Stimulated activated memory B cell treated with anti-CD40 and anti-IgM and Interleukin-4, amounts not matched to agents 10 μg/mL and 1 μg/mL and 100 μg/mL, for 72 hours (primary cell): Measurements from ENCODE around the gene HDAC11.

Experiments
- ATAC-seq: fragments of 150-1000 bp; cut with Tn5 transposase; 2 replicates; pipeline ENCODE4 v1.10.0; 2021
- H3K27ac Mint-ChIP-seq: one replicate; pipeline ENCODE4 v1.8.0; 2022; ENCODE audit warnings: mild to moderate bottlenecking, mixed read lengths
- H3K27me3 Mint-ChIP-seq: one replicate; pipeline ENCODE4 v1.8.0; 2022; ENCODE audit warnings: mixed read lengths
- H3K36me3 Mint-ChIP-seq: one replicate; pipeline ENCODE4 v1.8.0; 2022; ENCODE audit warnings: mixed read lengths
- H3K4me1 Mint-ChIP-seq: one replicate; pipeline ENCODE4 v1.8.0; 2022; ENCODE audit warnings: mixed read lengths
- H3K4me3 Mint-ChIP-seq: one replicate; pipeline ENCODE4 v1.8.0; 2022; ENCODE audit warnings: mild to moderate bottlenecking, moderate library complexity, mixed read lengths
- H3K9me3 Mint-ChIP-seq: one replicate; pipeline ENCODE4 v1.8.0; 2022; ENCODE audit warnings: mixed read lengths

The HDAC11 gene

DNA sequence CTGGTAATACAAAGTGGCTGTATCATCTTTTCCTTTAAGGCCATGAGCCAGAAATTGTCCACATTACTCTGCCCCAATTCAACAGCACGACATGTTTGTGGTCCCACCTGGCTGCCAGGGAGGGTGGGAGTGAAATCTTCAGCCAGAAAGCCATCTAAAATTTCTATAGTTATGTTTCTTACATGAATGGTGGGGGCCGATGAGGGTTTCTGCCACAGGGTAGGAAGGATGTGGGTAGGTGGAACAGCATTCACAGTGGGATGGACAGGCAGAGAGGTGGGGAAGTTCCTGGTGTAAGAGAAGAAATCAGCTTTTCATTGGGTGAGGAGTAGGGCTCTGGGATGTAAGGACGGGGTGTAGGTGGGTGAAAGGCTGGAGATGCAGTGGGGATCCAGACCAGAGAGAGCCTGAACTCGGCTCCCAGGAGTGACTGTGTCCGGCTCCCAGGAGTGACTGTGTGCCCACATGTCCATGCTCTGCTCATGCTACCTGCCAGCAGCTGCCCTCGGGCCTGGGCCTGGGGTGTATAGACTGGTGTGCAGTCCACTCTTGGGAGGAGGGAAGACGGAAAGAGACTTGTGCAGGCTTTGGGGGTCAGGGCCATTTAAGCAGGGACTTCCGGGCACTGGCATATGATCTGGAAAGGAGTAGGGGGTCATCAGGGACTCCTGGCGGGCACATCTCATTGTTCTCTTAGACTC is 65.0 kb downstream of the HDAC11 start:
- Mint-ChIP-seq H3K27me3 (peaks cover 48% of the 10 kb centered on the region), H3K9me3 (no peaks in the 10 kb centered on the region), H3K4me1 (peaks cover 28% of the 10 kb centered on the region), H3K36me3 (no peaks in the 10 kb centered on the region), H3K27ac (no peak overlapping the region), H3K4me3 (no peak overlapping the region)
- ATAC-seq, result no peak

DNA sequence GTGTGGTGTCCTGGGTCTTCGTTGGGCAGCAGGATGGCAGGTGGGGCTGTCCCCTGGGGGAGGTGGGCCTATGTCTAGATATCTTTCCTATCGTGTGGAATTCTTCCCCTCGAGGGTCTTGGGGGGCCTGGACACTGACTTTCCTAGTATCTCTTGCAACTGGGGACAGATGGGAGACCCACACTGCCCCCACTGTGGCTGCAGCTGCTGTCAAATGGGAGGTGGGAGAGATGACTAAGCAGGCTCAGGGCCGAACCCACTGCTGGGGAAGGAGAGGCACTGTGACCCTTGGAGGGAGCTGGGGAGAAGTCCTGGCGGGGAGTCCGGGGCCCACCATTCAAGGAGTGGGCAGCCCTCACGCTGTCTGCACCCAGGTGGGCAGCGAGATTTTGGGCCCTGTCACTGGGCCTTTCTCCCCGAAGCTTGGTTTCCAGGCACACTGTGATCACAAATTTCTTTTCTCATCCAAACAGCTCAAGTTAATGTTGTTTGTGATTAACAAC is 65.9 kb downstream of the HDAC11 start:
- Mint-ChIP-seq H3K27ac (no peak overlapping the region), H3K27me3 (peaks cover 57% of the 10 kb centered on the region), H3K9me3 (no peaks in the 10 kb centered on the region), H3K4me3 (no peak overlapping the region), H3K36me3 (no peaks in the 10 kb centered on the region), H3K4me1 (peaks cover 37% of the 10 kb centered on the region)
- ATAC-seq, result no peak

DNA sequence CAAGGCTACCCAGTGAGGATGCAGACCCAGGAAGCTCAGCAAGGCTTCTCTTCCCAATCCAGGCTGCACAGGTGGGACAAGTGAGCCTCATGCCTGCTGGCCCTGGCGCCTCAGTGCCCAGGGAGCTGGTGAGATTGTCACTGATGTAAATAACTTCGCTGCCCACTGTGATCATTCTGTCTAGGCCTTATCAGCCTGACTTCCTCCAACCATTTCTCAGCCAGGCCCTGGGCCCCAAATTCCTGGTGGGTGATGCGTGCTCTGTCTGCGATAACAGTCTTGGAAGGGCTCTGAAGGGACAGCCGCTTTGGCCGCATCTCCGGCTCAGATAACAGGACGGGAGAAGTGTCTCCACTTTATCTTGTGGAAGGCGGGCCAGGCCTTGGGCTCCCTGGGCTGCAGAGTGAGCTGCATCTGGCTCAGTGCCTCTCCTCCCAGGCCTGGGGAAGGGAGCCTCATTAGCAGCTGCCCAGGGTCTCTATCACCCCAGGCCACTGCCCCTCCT is 66.6 kb downstream of the HDAC11 start:
- Mint-ChIP-seq H3K4me3 (no peak overlapping the region), H3K36me3 (no peaks in the 10 kb centered on the region), H3K27ac (no peak overlapping the region), H3K9me3 (no peaks in the 10 kb centered on the region), H3K4me1 (peaks cover 38% of the 10 kb centered on the region), H3K27me3 (peaks cover 58% of the 10 kb centered on the region)
- ATAC-seq, result no peak

DNA sequence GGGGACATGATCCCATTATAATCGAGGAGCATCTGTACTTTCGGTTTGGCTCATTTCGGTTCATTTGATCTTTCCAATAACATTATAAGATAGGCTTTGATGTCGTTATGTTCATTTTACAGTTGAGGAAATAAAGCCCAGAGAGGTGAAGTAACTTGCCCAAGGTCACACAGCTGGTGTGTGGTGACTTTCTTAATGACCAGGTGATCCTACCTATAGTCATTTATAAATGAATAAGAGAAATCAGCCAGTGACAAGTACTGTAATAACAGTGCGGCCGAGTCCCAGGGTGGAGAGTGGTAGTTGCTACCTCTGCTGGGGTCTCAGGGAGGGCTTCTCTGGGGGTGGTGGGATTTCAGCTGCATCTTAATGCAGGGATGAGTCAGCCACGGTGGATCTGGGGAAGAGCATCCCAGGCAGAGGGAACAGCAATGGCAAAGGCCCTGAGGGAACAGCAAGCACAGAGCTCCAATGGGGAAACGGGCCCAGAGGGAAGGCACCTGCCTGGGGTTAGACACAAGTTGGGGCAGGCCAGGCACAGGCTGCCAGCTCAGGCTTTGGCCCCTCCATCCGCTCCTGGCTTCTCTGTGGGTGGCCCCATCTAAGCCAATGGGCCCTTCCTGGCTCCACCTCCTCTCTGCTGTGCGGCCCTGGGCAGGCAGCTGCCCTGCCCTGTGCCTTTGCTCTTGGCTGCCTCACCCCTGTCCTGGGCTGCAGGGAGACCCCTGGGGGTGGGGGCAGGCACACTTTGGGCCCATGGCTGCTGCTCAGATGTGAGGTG is 67.7 kb downstream of the HDAC11 start:
- Mint-ChIP-seq H3K4me1 (peaks cover 48% of the 10 kb centered on the region), H3K27me3 (peaks cover 68% of the 10 kb centered on the region), H3K27ac (no peak overlapping the region), H3K4me3 (peak overlapping the region; percentile 47), H3K9me3 (no peaks in the 10 kb centered on the region), H3K36me3 (no peaks in the 10 kb centered on the region)
- ATAC-seq, result no peak

DNA sequence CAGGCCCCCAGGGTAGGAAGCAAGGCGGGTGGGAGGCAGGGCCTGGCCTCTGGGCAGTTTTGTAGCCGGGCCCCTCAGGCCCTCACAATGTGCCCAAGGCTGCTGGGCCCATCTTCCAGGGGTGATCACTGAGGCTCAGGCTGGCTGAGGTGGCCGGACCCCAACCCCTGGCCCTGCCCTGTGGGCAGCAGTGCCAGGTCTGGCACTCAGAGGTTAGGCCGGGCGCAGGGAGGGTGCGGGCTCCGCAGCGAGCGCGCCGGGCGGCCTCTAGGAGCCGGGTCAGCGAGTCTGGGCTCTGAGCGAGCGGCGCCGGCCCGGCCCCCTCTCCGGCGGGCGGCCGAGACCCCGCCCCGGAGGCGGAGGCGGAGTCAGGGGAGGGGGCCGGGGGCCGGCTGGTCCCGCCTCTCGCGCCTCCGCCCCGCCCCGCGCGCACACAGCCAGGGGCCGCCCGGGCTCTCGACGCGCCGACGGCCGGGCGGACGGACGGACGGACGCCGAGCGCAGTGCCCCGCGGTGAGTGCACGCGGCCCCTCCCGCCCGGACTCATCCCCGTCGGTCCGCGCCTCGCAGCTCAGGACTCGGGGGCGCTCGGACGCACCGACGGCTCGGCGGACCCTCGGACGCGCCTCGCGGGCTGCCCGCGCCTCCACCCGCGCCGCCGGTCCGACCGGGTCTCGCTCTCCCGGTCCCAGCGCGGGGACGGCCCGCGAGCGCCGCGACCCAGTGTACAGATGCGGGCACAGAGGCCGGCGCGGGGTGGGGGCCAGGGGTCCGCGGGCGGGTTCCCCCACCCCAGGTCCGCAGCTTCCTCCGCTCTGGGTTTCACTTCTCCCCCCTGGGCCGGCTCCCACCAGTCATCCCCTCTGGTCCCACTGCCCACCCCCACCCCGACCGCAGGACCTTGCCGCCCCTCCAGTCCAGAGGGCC is 68.9 kb downstream of the HDAC11 start, which contains the start of gene FBLN2:
TSS of gene FBLN2 (plus strand) at position 430 of the 927 bp plus-strand sequence. CDS start 21,231 bp downstream, outside the sequence.
- Mint-ChIP-seq H3K4me1 (peaks cover 58% of the 10 kb centered on the region), H3K4me3 (peak within 1 kb of the TSS; percentile 64), H3K27me3 (peaks cover 68% of the 10 kb centered on the region), H3K36me3 (no peaks in the 10 kb centered on the region), H3K27ac (peak within 1 kb of the TSS; percentile 12), H3K9me3 (no peaks in the 10 kb centered on the region)
- peak; percentile 53 for ATAC-seq

DNA sequence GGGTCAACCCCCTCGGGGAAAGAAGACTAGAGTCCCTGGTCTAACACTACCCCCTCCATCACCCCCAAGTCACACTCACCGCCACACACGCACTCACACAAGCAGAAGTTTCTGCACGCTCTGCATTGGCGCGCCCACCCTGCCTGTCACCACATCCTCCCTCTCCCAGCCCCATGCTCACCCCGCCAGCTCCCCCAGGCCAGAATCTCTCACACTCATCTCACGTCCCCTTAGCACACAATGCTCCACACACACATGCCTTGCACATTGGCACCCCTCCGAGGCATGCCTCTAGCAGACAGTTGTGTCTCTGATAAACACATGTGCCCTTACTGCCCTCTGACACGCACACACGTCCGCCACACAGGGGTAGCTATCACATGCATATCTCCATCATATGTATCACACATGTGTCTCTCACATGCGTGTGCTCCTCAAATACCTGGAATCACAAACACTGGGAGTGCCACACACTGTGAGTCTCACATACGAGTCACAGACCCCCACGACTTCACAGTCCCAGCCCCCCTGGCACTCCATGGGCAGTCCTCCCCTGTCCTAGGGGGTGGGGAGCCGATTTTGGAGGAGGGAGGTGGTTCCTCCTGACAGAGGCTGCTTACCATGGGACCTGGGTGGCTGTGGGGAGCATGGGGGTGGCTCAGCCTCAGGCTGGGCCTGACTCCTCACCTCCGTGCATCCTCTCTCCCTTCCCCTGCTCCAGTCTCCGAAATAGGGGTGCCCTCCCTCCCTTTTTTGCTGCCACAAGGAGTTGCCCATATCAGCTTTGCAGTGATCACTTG is 69.7 kb downstream of the HDAC11 start:
- no peaks in the 10 kb centered on the region for H3K9me3 Mint-ChIP-seq
- H3K27me3 Mint-ChIP-seq, result peaks cover 60% of the 10 kb centered on the region
- H3K27ac Mint-ChIP-seq, result peak overlapping the region; percentile 52
- ATAC-seq, result peak; percentile 27
- peaks cover 57% of the 10 kb centered on the region for H3K4me1 Mint-ChIP-seq
- H3K4me3 Mint-ChIP-seq, result peak overlapping the region; percentile 64
- H3K36me3 Mint-ChIP-seq, result no peaks in the 10 kb centered on the region

DNA sequence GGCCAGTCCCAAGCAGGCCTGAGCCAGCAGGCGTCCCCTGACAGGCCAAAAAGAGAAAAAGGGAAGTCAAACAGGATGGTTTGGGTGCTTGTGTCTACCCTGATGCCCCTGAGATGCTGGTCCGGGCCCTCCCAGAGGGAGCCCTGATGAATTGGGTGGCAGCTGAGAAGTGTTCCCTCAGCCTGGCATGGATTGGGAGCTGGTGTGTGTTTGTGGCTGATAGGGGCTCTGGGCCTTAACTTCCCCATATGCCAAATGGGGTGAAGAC is 70.3 kb downstream of the HDAC11 start:
- H3K4me3 Mint-ChIP-seq, result no peak overlapping the region
- no peaks in the 10 kb centered on the region for H3K36me3 Mint-ChIP-seq
- ATAC-seq, result peak; percentile 9
- no peaks in the 10 kb centered on the region for H3K9me3 Mint-ChIP-seq
- H3K27ac Mint-ChIP-seq, result peak overlapping the region; percentile 52
- H3K4me1 Mint-ChIP-seq, result peaks cover 53% of the 10 kb centered on the region
- H3K27me3 Mint-ChIP-seq, result peaks cover 55% of the 10 kb centered on the region

DNA sequence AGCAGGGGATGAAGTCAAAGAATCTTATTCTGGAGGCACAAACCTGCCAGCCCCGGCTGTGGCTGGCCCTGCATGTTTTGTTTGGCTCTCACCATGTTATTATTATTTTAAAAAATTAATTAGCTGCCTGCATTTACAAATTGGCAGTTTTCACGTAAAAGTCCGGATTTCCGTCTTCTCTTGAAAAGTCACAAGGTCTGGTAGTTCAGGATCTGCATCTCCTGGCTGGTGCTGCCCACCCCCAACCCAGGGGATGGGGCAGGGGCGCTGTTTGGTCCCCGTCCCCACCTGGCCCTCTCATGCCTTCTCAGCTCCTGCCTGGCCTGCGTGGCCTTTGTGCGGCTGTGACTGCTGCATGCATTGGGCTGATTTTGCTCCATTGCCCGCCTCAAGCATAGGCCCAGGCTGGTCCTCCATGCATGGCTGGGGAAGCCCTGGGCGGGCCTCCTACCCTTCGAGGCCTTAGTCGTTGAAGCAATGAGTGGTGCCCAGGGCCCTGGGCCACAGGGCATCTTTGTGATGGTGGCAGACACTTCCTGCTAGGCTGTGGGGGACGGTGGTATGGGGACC is 70.8 kb downstream of the HDAC11 start:
- peaks cover 51% of the 10 kb centered on the region for H3K27me3 Mint-ChIP-seq
- no peak overlapping the region for H3K4me3 Mint-ChIP-seq
- no peak for ATAC-seq
- H3K9me3 Mint-ChIP-seq, result no peaks in the 10 kb centered on the region
- no peaks in the 10 kb centered on the region for H3K36me3 Mint-ChIP-seq
- peaks cover 53% of the 10 kb centered on the region for H3K4me1 Mint-ChIP-seq
- H3K27ac Mint-ChIP-seq, result peak overlapping the region; percentile 52

DNA sequence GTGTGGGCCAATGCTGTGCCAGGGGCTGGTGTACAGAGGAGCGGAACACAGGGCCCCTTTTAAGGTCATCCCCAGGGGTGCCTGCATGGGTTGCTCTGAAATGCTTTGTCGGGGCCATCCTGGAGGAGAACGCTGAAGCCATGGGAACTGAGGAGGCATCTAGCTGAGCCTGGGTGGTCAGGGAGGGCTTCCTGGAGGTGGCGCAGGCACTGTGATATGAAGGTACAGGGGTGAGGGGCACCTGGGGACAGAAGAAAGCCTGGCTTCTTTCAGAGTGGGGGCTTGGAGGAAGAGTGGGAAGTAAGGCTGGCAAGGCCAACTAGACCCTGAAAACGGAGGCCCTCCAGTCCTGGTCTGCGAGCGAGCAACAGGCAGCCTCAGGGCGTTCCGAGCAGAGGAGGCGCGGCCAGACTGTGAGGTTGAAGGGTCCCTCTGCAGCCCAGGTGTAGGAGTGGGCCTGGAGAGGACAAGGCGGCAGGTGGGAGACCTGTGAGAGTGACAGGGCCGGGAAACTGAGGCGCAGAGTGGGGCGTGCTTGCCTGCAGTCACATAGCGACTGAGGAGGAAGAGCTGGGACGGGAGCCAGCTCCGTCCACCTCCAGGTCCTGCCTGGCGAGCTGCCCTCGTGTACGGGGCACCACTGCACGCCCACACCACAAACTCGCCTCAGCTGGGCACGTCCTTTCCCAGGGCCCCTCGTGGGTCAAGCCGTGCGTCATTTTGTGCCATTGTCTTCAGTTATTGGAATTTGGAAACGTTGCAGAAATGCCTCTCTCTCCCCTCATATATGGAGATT is 72.9 kb downstream of the HDAC11 start:
- no peaks in the 10 kb centered on the region for H3K36me3 Mint-ChIP-seq
- H3K4me1 Mint-ChIP-seq, result peaks cover 50% of the 10 kb centered on the region
- no peak overlapping the region for H3K4me3 Mint-ChIP-seq
- H3K9me3 Mint-ChIP-seq, result no peaks in the 10 kb centered on the region
- no peak overlapping the region for H3K27ac Mint-ChIP-seq
- ATAC-seq, result no peak
- H3K27me3 Mint-ChIP-seq, result peaks cover 46% of the 10 kb centered on the region

DNA sequence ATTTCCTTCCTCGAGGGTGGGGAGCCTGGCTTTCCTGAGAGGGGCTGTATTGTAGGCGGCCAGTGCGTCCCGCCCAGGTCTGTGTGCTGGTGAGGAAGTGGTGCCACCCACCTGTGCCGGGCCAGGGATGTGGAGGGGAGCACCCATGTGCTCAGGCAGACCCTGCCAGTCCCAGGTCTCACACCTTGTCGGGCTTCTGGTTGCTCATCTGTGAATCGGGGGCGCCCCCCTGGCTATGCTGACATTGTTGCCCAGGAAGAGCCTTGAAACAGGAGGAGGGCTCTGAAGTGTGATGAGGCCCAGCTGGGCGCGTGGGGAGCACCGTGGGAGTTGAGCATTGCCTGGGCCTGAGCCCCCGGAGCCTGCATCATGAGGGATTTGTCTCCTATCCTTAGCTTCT is 73.6 kb downstream of the HDAC11 start:
- Mint-ChIP-seq H3K27ac (no peak overlapping the region), H3K27me3 (peaks cover 45% of the 10 kb centered on the region), H3K4me1 (peaks cover 45% of the 10 kb centered on the region)

DNA sequence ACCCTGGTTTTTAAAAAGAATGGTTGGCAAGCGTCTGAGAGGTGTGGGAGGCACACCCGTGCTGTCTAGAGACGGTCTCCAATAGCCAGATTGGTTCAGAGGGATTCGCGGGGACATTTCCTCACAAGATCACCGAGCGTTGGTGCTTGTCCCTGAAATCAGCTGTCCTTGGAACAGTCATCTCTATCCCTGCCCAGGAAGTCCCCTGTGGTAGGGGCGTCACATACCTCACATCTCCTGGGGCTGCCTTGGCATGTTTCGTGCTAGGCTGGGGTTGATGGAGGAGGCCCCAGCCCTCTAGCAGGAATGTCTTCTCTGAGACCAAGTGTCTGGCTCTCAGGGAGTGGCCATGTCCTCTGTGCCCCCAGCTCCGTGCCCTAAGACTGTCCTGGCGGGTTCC is 75.6 kb downstream of the HDAC11 start:
- Mint-ChIP-seq H3K27me3 (peaks cover 30% of the 10 kb centered on the region), H3K36me3 (no peaks in the 10 kb centered on the region)

More for the DNA sequence above, 73.6 kb downstream of the HDAC11 start:
- H3K4me3 Mint-ChIP-seq, result no peak overlapping the region
- H3K36me3 Mint-ChIP-seq, result no peaks in the 10 kb centered on the region
- peak; percentile 20 for ATAC-seq
- H3K9me3 Mint-ChIP-seq, result no peaks in the 10 kb centered on the region

More for the DNA sequence above, 75.6 kb downstream of the HDAC11 start:
- Mint-ChIP-seq H3K4me1 (peaks cover 31% of the 10 kb centered on the region), H3K9me3 (no peaks in the 10 kb centered on the region), H3K4me3 (no peak overlapping the region), H3K27ac (no peak overlapping the region)
- ATAC-seq, result no peak
